ENCODE measurements around the gene CACNA1G. TPM values are rescaled to one million over a fixed set of nuclear protein-coding genes. Genes with fewer than 3 reads are reported as not detected.

CACNA1G gene
- total RNA-seq, 1 donor from 2014 or later, result 0.19 TPM

DNA sequence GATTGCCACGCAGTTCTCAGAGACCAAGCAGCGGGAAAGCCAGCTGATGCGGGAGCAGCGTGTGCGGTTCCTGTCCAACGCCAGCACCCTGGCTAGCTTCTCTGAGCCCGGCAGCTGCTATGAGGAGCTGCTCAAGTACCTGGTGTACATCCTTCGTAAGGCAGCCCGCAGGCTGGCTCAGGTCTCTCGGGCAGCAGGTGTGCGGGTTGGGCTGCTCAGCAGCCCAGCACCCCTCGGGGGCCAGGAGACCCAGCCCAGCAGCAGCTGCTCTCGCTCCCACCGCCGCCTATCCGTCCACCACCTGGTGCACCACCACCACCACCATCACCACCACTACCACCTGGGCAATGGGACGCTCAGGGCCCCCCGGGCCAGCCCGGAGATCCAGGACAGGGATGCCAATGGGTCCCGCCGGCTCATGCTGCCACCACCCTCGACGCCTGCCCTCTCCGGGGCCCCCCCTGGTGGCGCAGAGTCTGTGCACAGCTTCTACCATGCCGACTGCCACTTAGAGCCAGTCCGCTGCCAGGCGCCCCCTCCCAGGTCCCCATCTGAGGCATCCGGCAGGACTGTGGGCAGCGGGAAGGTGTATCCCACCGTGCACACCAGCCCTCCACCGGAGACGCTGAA lies 15.2 kb downstream of the CACNA1G start:
- no peak for DNase-seq (ENCODE audit: low spot score, unreplicated experiment)
- H3K27me3 Mint-ChIP-seq, result peaks cover 18% of the 10 kb centered on the region
- no peak overlapping the region for H3K4me3 Mint-ChIP-seq (ENCODE audit: low read depth)
- H3K27ac Mint-ChIP-seq, result no peak overlapping the region
- no peaks in the 10 kb centered on the region for H3K36me3 Mint-ChIP-seq (ENCODE audit: insufficient read depth)
- peaks cover 10% of the 10 kb centered on the region for H3K4me1 Mint-ChIP-seq (ENCODE audit: low read depth)
- TF ChIP-seq, protein P1, sequence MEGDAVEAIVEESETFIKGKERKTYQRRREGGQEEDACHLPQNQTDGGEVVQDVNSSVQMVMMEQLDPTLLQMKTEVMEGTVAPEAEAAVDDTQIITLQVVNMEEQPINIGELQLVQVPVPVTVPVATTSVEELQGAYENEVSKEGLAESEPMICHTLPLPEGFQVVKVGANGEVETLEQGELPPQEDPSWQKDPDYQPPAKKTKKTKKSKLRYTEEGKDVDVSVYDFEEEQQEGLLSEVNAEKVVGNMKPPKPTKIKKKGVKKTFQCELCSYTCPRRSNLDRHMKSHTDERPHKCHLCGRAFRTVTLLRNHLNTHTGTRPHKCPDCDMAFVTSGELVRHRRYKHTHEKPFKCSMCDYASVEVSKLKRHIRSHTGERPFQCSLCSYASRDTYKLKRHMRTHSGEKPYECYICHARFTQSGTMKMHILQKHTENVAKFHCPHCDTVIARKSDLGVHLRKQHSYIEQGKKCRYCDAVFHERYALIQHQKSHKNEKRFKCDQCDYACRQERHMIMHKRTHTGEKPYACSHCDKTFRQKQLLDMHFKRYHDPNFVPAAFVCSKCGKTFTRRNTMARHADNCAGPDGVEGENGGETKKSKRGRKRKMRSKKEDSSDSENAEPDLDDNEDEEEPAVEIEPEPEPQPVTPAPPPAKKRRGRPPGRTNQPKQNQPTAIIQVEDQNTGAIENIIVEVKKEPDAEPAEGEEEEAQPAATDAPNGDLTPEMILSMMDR (IDR thresholded peaks at IDR 0.05; ENCODE audit: unreplicated experiment), result no peak
- no peaks in the 10 kb centered on the region for H3K9me3 Mint-ChIP-seq (ENCODE audit: low read depth)

DNA sequence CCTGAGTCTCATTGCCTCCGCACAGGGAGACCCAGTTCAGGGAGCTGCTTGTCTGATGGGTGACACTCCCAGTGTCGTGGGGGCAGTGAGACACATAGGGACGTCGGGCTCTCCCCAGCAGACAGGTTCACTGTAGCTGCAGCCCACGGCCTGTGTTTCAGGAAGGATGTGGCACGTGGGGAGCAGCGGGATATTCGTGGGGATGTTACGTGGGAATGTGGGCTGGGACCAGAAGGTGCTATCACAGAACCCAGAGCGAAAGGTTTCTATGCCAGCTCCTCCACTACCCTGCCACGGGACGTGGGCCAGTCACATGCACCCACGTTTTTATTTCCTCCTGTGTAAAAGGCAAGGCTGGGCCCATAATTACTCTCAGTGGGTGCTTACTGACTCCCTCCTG lies 16.3 kb downstream of the CACNA1G start:
- no peak overlapping the region for H3K4me3 Mint-ChIP-seq (ENCODE audit: low read depth)
- TF ChIP-seq, protein P1 (IDR thresholded peaks at IDR 0.05; ENCODE audit: unreplicated experiment), result no peak
- peaks cover 14% of the 10 kb centered on the region for H3K27me3 Mint-ChIP-seq
- no peaks in the 10 kb centered on the region for H3K36me3 Mint-ChIP-seq (ENCODE audit: insufficient read depth)
- H3K4me1 Mint-ChIP-seq (ENCODE audit: low read depth), result peaks cover 7% of the 10 kb centered on the region
- H3K9me3 Mint-ChIP-seq (ENCODE audit: low read depth), result no peaks in the 10 kb centered on the region
- no peak overlapping the region for H3K27ac Mint-ChIP-seq
- no peak for DNase-seq (ENCODE audit: low spot score, unreplicated experiment)

DNA sequence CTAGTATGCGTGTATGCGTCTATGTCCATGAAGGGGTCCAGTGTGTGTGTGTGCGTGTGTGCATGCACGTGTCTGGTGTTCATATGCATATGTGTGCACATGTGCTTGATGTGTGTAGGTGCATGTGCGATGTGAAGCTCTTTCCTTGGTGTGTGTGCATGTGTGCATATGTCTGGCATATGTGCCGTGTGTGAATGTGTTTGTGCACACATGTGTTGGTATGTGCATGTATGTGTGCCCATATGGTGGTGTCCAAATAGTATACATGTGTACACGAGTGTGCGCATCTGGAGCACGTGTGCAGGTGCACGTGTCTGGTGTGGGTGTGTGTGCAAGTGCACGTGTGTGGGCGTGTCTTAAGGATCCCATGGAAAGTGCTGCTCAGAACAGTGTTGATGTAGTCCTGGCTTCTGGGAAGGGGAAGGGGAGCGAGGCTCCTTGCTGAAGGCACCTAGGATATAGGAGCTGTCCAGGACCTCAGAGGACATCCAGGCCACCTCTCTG lies 17.0 kb downstream of the CACNA1G start:
- DNase-seq (ENCODE audit: low spot score, unreplicated experiment), result no peak
- no peak overlapping the region for H3K27ac Mint-ChIP-seq
- TF ChIP-seq, protein P1 (IDR thresholded peaks at IDR 0.05; ENCODE audit: unreplicated experiment), result no peak
- H3K4me3 Mint-ChIP-seq (ENCODE audit: low read depth), result no peak overlapping the region
- peaks cover 12% of the 10 kb centered on the region for H3K27me3 Mint-ChIP-seq
- H3K36me3 Mint-ChIP-seq (ENCODE audit: insufficient read depth), result no peaks in the 10 kb centered on the region
- no peaks in the 10 kb centered on the region for H3K9me3 Mint-ChIP-seq (ENCODE audit: low read depth)
- peaks cover 7% of the 10 kb centered on the region for H3K4me1 Mint-ChIP-seq (ENCODE audit: low read depth)

DNA sequence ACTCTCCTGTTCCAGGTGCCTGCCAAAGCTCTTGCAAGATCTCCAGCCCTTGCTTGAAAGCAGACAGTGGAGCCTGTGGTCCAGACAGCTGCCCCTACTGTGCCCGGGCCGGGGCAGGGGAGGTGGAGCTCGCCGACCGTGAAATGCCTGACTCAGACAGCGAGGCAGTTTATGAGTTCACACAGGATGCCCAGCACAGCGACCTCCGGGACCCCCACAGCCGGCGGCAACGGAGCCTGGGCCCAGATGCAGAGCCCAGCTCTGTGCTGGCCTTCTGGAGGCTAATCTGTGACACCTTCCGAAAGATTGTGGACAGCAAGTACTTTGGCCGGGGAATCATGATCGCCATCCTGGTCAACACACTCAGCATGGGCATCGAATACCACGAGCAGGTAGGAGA lies 17.7 kb downstream of the CACNA1G start:
- H3K36me3 Mint-ChIP-seq (ENCODE audit: insufficient read depth), result no peaks in the 10 kb centered on the region
- peaks cover 7% of the 10 kb centered on the region for H3K4me1 Mint-ChIP-seq (ENCODE audit: low read depth)
- TF ChIP-seq, protein P1 (IDR thresholded peaks at IDR 0.05; ENCODE audit: unreplicated experiment), result no peak
- H3K27me3 Mint-ChIP-seq, result peaks cover 12% of the 10 kb centered on the region
- DNase-seq (ENCODE audit: low spot score, unreplicated experiment), result no peak
- no peak overlapping the region for H3K4me3 Mint-ChIP-seq (ENCODE audit: low read depth)
- H3K9me3 Mint-ChIP-seq (ENCODE audit: low read depth), result no peaks in the 10 kb centered on the region
- H3K27ac Mint-ChIP-seq, result no peak overlapping the region

DNA sequence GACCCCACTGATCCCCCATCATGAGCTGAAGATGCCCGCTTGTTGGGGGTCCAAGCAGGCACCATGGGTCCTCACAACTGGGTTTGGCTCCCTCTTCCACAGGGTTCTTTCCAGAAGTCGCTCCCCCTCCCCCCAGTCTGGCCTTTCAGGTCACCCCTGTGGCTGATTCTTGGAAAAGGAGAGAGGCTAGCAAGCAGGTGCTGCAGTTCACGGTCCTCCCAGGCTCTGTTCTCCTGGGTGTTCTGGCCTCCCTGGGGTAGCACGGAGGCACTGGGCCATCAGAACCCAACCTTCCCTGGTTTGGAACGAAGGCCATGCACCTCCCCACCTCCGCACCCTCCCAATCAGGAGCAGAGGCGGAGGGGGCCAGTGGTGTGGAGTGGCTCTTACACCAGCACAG lies 18.9 kb downstream of the CACNA1G start:
- no peak for DNase-seq (ENCODE audit: low spot score, unreplicated experiment)

More for the DNA sequence above, 18.9 kb downstream of the CACNA1G start:
- H3K27me3 Mint-ChIP-seq, result peaks cover 20% of the 10 kb centered on the region
- peaks cover 14% of the 10 kb centered on the region for H3K4me1 Mint-ChIP-seq (ENCODE audit: low read depth)
- no peaks in the 10 kb centered on the region for H3K9me3 Mint-ChIP-seq (ENCODE audit: low read depth)
- TF ChIP-seq, protein P1 (IDR thresholded peaks at IDR 0.05; ENCODE audit: unreplicated experiment), result no peak
- no peak overlapping the region for H3K27ac Mint-ChIP-seq
- H3K4me3 Mint-ChIP-seq (ENCODE audit: low read depth), result no peak overlapping the region
- no peaks in the 10 kb centered on the region for H3K36me3 Mint-ChIP-seq (ENCODE audit: insufficient read depth)

All from progenitor cell of endocrine pancreas (in vitro differentiated cells).